Measurements from ENCODE around the gene HCAR1. TPM values are rescaled to one million over a fixed set of nuclear protein-coding genes. Genes with fewer than 3 reads are reported as not detected.

HCAR1 gene
- polyA plus RNA-seq, 1 of the 3 experiments (the other 2 are of a cell fraction) = not detected

DNA sequence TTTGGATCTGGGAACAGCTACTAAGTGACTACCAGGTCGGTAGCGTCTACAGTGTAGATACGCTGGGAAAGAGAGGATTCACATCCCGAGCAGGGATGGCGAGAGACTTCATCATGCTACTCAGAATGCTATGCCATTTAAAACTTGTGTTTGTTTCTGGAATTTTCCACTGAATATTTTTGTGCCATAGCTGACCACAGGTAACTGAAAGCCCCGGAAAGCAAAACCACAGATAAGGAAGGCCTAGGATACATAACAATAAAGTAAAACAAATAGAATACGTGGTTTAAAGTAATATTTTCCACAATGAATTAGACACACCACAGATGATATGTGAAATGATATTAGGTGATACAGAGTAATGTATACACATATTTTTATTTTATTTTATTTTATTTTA lies 7.9 kb upstream of the HCAR1 start:
- TF ChIP-seq, protein P1, sequence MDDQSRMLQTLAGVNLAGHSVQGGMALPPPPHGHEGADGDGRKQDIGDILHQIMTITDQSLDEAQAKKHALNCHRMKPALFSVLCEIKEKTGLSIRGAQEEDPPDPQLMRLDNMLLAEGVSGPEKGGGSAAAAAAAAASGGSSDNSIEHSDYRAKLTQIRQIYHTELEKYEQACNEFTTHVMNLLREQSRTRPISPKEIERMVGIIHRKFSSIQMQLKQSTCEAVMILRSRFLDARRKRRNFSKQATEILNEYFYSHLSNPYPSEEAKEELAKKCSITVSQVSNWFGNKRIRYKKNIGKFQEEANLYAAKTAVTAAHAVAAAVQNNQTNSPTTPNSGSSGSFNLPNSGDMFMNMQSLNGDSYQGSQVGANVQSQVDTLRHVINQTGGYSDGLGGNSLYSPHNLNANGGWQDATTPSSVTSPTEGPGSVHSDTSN (IDR thresholded peaks at IDR 0.05) = no peak
- TF ChIP-seq GABPA (IDR thresholded peaks at IDR 0.05; ENCODE audit: low read depth) (no peak), GATA2 (CRISPR knock-in tag; IDR thresholded peaks at IDR 0.05) (no peak), SMC3 (IDR thresholded peaks at IDR 0.05; ENCODE audit: low read depth, low read length) (no peak), EP300 (IDR thresholded peaks at IDR 0.05; ENCODE audit: borderline replicate concordance in 1 of 2, low read depth in 1 of 2, low read length in 1 of 2) (no peak), SIN3A (IDR thresholded peaks at IDR 0.05; ENCODE audit: borderline replicate concordance, low read depth, low read length) (no peak), FOSL2 (IDR thresholded peaks at IDR 0.05; ENCODE audit: borderline replicate concordance, low read depth) (no peak), POLR2AphosphoS5 (IDR thresholded peaks at IDR 0.05; ENCODE audit: low read depth, low read length) (no peak), CHD2 (IDR thresholded peaks at IDR 0.05; ENCODE audit: low read length, partially characterized antibody) (no peak), JUND (IDR thresholded peaks at IDR 0.05) (no peak), NRF1 (IDR thresholded peaks at IDR 0.05; ENCODE audit: low read depth, low read length) (no peak)
- TF ChIP-seq, protein P2, sequence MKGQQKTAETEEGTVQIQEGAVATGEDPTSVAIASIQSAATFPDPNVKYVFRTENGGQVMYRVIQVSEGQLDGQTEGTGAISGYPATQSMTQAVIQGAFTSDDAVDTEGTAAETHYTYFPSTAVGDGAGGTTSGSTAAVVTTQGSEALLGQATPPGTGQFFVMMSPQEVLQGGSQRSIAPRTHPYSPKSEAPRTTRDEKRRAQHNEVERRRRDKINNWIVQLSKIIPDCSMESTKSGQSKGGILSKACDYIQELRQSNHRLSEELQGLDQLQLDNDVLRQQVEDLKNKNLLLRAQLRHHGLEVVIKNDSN (IDR thresholded peaks at IDR 0.05; ENCODE audit: borderline replicate concordance, low read depth) = no peak
- TF ChIP-seq, protein P3, sequence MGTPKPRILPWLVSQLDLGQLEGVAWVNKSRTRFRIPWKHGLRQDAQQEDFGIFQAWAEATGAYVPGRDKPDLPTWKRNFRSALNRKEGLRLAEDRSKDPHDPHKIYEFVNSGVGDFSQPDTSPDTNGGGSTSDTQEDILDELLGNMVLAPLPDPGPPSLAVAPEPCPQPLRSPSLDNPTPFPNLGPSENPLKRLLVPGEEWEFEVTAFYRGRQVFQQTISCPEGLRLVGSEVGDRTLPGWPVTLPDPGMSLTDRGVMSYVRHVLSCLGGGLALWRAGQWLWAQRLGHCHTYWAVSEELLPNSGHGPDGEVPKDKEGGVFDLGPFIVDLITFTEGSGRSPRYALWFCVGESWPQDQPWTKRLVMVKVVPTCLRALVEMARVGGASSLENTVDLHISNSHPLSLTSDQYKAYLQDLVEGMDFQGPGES (IDR thresholded peaks at IDR 0.05; ENCODE audit: low read depth, low read length) = no peak
- TF ChIP-seq, protein P4, sequence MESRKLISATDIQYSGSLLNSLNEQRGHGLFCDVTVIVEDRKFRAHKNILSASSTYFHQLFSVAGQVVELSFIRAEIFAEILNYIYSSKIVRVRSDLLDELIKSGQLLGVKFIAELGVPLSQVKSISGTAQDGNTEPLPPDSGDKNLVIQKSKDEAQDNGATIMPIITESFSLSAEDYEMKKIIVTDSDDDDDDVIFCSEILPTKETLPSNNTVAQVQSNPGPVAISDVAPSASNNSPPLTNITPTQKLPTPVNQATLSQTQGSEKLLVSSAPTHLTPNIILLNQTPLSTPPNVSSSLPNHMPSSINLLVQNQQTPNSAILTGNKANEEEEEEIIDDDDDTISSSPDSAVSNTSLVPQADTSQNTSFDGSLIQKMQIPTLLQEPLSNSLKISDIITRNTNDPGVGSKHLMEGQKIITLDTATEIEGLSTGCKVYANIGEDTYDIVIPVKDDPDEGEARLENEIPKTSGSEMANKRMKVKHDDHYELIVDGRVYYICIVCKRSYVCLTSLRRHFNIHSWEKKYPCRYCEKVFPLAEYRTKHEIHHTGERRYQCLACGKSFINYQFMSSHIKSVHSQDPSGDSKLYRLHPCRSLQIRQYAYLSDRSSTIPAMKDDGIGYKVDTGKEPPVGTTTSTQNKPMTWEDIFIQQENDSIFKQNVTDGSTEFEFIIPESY (IDR thresholded peaks at IDR 0.05; ENCODE audit: borderline replicate concordance, low read depth) = no peak
- TF ChIP-seq, protein P5, sequence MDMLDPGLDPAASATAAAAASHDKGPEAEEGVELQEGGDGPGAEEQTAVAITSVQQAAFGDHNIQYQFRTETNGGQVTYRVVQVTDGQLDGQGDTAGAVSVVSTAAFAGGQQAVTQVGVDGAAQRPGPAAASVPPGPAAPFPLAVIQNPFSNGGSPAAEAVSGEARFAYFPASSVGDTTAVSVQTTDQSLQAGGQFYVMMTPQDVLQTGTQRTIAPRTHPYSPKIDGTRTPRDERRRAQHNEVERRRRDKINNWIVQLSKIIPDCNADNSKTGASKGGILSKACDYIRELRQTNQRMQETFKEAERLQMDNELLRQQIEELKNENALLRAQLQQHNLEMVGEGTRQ (IDR thresholded peaks at IDR 0.05; ENCODE audit: borderline replicate concordance, low read depth, low read length) = no peak
- TF ChIP-seq, protein P6, sequence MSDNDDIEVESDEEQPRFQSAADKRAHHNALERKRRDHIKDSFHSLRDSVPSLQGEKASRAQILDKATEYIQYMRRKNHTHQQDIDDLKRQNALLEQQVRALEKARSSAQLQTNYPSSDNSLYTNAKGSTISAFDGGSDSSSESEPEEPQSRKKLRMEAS (IDR thresholded peaks at IDR 0.05; ENCODE audit: low read depth) = no peak

More for the DNA sequence above, 7.9 kb upstream of the HCAR1 start:
- Histone ChIP-seq H3K36me3 (replicated peaks in 1 of 2; ENCODE audit: control insufficient read depth in 1 of 2, insufficient read depth in 2 of 2, low read length in 1 of 2) (no peaks in the 10 kb centered on the region), H3K4me2 (no peak overlapping the region), H3K4me3 (ENCODE audit: low read depth in 2 of 2, low read length in 1 of 2) (no peak overlapping the region), H3K9ac (no peak overlapping the region), H2AFZ (ENCODE audit: low read depth) (no peak overlapping the region), H3K27ac (ENCODE audit: low read depth in 2 of 2, low read length in 1 of 2) (no peak overlapping the region), H3K9me3 (no peaks in the 10 kb centered on the region), H3K4me1 (ENCODE audit: control insufficient read depth in 1 of 2, insufficient read depth in 2 of 2, low read depth in 1 of 2, low read length in 1 of 2) (no peaks in the 10 kb centered on the region), H3K27me3 (ENCODE audit: insufficient read depth) (no peaks in the 10 kb centered on the region), H3K79me2 (ENCODE audit: insufficient read depth) (no peaks in the 10 kb centered on the region), H4K20me1 (ENCODE audit: insufficient read depth) (no peaks in the 10 kb centered on the region), H3F3A (replicated peaks; ENCODE audit: insufficient read depth) (no peaks in the 10 kb centered on the region), H3K9me2 (no peaks in the 10 kb centered on the region)
- 83% methylated on average over 7 of the region's 7 CpGs for WGBS (ENCODE audit: low lambda C conversion rate)
- POLR2A ChIA-PET = interaction anchor here (0.6 kb wide), 1 partner anchor 109 kb away, joined by 4 read pairs; no protein-coding TSS in a partner anchor
- CTCF ChIA-PET = interaction anchor here (0.6 kb wide), 1 partner anchor 795 kb away, joined by 3 read pairs; the partner anchor contains the start of gene RILPL1
- DNase-seq = no peak
